SK-MEL-5 (cell line): ENCODE measurements around the gene PPARA. TPM values are rescaled to one million over a fixed set of nuclear protein-coding genes. Genes with fewer than 3 reads are reported as not detected.
"Not testable (repeated sequence)": the region's sequence is repeated elsewhere in the genome, so short reads cannot be mapped to it uniquely, and the experiment has no call there.

Source experiments
- DNase-seq: peaks from one replicate; pipeline ENCODE4 v3.0.0-alpha.2; 2016; ENCODE audit warnings: low read depth, low spot score
- in situ Hi-C: cut with HindIII; loops from 2 replicates; pipeline ENCODE4 v1.10.0; 2016; ENCODE audit warnings: low sequenced_read_pairs, high pct_unique_total_duplicates, low pct_unique_long_range_greater_than_20kb
- total RNA-seq: library from RNA; depleted of rRNA; stranded (reverse); fragments of >200 nt; shearing (Covaris generic); gene quantifications from 2 replicates; pipeline ENCODE4 v1.2.3, GENCODE V29; 2014

The PPARA gene
- total RNA-seq, 1 experiment from 2014 or later: 10.6 TPM

DNA sequence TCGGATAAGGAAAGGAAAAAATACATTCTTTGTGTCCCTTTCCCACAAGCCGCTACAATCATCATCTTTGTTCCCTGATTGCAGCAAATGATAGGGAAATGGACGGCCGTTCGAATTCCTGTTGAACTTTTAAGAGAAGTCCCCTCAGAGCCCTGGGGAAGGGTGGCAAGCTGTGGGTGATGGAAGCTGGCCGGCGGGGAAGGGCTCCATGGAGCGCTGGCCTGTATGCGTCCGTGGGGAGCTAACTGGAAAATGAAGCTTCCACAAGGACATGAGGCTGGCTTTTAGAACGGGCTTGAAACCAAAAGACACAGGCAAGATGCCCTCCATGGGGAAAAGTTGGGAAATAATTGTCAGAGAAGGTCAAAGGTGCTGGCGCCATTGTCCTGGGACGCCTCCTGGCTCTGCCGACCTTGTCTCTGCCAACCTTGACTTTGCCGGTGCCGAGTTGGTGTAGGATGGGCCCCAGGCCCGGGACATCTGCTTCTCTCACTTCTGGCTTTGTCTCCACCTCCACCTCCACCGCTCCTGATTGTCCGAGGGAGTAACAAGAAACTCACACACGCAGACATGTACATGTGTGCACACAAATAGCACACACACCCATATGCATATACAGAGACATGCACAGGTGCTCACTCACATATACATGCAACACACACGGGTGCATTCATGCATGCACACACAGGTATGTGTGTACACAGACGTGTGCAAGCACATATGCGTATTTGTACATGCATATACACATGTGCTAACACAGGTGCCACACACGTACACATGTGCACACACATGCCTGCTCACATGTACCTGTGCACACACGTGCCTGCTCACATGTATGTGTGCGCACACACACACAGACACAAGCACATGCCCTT, 14.5 kb upstream of the PPARA start:
- no peak for DNase-seq
- in situ Hi-C loops: loop anchor here (25.0 kb wide), 2 partner anchors 124 to 126 kb away; partner anchors contain the start of genes CDPF1, PKDREJ and TTC38

DNA sequence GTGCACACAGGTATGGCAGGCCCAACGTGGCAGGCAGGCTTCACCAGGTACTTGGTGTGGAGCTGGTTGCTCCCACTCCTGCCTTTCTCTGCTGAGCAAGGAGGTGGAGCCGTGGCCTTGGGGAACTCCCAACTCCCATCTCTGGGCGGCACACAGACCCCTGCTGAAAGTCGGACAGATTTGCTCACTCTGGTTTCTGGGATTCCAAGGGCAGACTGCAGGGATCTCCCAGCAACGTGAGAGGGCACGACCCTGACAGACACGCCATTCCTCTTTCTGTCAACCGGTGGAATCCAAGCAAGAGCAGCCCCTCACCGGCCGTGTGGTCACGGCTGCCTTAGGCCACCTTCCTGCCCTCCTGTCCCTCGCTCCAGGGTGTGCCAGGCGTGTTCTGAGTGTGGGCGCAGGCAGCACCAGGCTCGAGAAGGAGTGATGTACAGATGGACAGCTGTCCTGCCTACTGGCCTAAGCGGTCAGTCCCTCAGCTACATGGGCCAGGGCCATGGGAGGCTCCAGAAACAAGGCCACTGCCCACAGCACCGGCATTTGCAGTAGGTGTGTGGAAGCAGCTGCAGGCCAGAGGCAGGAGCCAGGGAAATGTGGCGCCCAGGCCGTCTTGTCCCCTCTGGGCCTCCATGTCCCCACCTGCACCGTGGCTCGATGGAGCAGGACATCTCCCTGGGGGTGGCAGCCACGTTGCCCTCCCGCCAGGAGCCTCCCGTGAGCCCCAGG, 13.7 kb upstream of the PPARA start:
- DNase-seq: no peak
- in situ Hi-C loops: loop anchor here (25.0 kb wide), 2 partner anchors 124 to 126 kb away; partner anchors contain the start of genes CDPF1, PKDREJ and TTC38

DNA sequence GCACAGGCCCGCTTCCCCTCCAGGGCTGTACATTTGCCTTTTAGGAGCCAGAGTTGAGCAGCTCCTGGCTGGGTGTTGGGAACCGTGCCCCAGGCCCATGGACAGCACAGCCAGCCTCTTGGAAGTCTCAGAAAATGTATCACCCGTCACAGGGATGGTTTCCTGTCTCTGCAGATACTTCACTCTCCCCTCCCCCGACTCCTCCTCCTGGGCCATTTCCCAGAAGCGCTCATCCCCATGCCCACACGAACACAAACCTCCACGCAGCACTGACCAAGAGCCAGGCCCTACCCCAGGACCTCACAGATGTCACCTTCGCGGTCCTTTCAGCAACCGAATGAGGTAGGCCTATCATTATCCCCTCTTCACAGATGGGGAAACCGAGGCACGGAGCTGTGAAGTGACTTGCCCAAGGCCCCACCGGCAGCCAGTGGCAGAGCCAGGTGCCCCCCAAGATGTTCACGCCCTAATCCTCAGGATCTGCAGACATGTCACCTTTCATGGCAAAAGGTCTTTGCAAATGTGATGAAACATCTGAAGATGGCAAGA, 13.0 kb upstream of the PPARA start:
- in situ Hi-C loops: loop anchor here (25.0 kb wide), 2 partner anchors 125 kb away; partner anchors contain the start of genes CDPF1, PKDREJ and TTC38
- no peak for DNase-seq

DNA sequence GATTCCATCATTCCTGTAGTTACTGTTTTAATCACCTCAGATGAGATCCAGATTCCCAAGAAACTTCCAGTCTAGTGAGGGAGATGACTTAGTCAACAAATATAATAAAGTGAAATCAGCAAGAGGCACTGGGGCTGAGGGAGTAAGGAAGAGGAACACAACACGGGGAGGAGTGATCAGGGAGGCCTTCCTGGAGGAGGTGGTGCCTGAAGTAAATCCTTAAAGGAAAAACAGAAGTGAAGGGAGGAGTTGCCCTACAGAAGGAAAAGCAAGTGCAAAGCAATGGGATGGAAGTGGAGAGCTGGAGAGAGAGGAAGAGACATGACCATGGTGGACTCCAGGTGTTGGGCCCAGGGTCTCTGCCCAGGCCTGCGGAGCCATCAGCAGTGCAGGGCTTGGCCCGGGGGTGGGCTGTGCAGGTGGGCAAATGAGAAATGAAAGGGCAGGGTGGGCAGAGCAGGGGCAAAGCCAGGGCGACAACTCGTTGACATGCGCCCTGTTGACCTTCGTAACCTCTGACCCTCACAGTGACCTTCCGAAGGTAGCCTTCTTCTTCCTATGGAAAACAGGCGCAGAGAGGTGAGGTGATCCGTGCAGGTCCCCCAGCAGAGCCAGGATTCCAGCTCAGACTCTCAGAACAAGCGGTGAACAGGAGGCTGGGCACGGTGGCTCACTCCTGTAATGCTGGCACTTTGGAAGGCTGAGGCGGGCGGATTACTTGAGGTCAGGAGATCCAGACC, 12.1 kb upstream of the PPARA start:
- no peak for DNase-seq
- in situ Hi-C loops: loop anchor here (25.0 kb wide), 2 partner anchors 124 to 126 kb away; partner anchors contain the start of genes CDPF1, PKDREJ and TTC38

DNA sequence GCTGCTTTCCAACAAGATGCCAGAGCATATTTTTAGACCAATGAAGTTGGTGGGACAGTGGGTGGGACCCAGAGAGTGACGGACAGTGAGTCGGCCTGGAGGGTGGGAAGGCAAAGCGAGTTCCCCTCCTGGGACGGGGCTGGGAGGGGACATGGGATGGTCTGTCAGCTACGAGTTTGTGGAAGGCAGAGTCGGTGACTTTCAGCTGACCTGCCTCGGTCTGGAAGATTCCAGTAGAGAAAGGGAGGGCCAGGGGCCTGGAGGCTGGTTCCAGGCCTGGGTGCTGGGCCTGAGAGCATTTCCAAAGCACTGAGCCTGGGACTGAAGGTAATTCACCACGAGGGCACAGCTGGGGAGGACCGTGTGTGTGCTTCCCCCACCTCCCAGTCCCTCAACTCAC, 10.9 kb upstream of the PPARA start:
- in situ Hi-C loops: loop anchor here (25.0 kb wide), 2 partner anchors 123 to 127 kb away; partner anchors contain the start of genes CDPF1, PKDREJ and TTC38
- DNase-seq: not testable (repeated sequence)

DNA sequence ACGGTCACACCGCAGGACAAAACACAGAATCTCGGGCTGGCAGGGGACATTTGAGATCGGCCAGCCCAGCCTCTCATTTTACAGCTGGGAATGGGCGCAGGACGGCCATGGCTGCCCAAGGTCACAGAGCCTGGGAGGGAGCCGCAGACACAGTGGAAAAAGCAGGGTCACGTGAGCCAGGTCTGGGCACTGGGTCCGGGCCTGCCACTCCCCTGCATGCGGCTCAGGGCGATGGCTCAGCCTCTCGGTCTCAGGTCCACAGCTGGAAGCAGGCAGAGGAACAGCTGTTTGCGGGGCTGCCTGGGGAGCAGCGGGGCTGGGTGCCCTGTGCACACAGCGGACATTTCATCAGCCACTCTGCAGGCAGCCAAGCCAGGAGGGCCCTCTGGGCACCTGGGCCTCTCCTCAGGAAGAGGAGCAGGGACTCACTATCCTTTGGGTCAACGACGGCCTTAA, 10.4 kb upstream of the PPARA start:
- in situ Hi-C loops: loop anchor here (10.0 to 25.0 kb wide), 3 partner anchors 122 to 195 kb away; partner anchors contain the start of genes CDPF1, PKDREJ, TRMU and TTC38
- DNase-seq: no peak

DNA sequence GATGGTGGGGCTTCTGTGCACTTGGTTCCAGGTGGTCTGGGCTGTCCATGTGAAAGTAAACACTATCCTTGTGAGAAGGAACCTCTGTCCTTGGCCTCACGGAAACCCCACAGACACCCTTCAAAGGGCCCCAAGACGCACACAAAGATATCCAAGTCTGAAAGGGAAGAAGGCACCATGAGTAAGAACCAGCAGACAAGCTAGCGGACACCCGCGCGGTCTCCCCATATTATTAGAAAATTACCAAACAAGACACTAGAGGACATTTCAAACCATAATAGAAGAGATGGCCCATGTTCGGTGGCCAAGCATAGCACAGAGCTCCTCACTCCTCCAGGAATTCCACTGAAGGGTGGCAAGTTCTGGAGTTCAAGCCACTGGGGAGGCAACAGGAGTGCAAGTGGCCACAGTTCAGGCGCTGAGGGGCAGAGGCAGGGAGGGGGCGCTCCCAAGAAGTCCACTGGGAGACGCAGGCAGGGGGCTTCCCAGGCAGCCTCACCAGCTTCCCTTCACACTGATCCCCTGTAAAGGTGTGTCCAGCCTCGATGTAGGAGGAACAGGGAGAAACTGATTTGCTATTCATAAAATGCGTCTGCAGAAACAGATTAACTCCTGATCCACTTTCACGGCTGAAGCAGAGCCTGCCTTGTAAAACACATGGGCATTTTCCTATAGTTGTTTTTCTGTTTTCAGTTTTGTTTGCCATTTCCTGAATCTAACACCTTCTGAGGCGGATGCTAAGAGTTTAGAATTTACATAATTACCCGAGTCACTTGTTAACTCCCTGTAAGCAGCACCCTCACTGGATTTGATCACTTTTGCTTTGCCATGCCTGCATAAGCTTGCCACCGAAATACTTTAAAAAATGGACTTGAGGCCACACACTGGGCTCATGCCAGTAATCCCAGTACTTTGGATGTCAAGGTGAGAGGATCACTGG, 9.1 kb upstream of the PPARA start:
- DNase-seq: no peak
- in situ Hi-C loops: loop anchor here (10.0 to 25.0 kb wide), 3 partner anchors 121 to 194 kb away; partner anchors contain the start of genes CDPF1, PKDREJ, TRMU and TTC38

DNA sequence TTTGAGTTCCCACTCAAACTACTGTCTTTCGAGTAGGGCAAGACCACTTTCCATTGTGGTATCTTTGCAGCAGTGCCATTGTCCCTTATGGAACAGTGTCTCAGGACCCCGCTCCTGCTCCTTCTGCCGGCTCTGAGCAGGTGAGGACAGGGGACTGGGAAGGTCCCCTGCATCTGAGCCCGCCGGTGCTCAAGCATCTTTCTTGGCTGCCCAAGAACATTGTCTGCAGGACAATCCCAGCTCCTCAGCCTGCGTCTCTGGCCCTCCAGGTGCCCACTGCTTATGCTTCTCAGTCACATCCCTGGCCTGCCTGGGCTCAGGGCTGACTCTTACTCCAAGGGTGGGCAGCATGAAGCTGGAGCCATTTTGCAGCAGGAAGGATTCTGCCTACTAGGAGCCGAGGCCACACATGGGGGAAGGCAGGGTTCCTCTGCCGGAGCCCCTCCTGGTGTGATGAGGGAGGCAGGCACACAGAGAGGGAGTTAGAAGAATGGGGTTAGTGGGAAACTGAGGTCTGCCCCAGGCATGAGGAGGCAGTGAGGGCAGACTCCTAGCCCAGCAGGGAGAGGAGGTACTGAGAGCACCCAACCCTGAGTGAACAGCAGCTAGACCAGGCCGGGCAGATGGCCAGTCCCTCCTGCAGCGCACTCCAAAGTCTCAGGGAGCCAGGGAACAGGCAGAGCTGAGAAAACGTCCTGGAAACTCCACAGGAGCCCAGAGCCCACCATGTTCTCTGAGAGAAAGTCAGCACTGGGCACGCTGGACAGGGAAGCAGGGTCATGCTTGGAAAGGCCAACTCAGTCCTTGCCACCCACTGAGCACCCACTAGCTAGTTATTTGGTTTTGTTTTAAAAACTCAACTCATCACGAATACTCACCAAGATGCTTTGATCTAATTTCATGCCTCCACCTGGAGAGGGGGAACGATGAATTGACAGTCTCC, 7.5 kb upstream of the PPARA start:
- DNase-seq: no peak
- in situ Hi-C loops: loop anchor here (10.0 to 25.0 kb wide), 3 partner anchors 119 to 192 kb away; partner anchors contain the start of genes CDPF1, PKDREJ, TRMU and TTC38

DNA sequence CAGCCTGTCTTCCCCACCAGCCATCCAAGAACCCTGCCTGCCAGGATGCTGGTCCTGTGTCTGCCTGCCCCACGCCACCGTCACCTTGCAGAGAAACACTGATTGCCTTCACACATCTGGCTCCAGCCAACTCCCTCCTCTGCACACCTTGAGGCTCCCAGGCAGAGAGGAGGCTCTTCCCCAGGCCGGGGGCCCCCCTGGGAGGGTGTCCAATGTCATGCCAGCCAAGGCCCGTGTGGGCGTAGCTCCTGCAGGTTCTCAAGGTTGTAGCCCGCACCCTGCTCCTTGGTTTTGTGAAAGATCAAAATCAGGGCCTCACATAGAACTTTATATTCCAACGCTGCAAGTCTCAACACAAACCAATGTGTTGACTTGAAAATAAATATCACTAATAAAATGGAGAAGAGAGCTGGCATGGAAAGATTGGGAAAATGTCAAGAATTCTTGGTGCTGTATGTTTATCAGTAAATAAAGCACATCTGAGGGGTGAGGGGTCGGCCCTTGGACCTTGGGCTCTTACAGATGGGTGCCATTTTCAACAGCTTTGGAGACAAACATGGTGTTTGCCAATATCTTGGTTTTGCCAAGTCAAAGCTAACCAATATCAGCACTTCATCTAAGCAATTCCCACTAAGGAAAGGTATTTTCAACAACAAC, 6.7 kb upstream of the PPARA start:
- in situ Hi-C loops: loop anchor here (10.0 to 25.0 kb wide), 3 partner anchors 119 to 191 kb away; partner anchors contain the start of genes CDPF1, PKDREJ, TRMU and TTC38
- no peak for DNase-seq

DNA sequence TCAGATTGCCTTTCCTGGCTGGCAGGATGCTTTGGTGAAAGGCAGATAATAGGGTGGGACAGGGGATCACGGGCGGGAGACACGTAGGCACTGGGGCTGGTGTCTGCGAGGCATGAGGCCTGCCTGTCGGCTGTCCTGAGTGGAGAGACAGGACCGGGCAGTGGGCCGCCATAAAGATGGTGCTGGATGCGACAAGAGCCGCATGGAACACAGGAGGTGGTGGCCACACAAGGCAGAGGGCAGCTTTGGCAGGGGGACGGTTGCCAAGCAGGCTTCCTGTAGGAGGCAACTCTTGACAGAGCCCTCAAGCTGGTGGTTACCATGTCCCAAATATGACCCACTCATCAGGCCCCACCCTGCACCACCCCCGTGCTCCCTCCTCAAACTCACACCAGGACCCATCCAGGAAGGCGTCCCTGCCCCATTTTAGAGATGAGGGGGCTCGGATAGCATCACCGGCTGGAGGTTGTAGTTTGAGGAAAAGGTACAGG, 4.9 kb upstream of the PPARA start:
- in situ Hi-C loops: loop anchor here (10.0 to 25.0 kb wide), 3 partner anchors 117 to 189 kb away; partner anchors contain the start of genes CDPF1, PKDREJ, TRMU and TTC38
- no peak for DNase-seq

DNA sequence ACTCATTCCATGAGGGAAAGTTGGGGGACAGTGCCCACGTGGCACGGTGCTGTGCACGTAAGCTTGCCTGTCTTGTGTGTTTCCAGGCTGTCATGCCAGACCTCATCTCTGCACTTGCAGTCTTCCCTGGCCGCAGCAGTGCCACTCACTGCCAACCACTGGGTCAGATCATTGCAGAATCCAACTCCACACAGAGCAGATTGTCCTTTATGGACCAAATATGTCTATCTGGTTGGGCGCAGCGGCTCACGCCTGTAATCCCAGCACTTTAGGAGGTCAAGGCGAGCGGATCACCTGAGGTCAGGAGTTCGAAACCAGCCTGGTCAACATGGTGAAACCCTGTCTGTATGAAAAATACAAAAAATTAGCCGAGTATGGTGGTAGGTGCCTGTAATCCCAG, 4.4 kb upstream of the PPARA start:
- no peak for DNase-seq
- in situ Hi-C loops: loop anchor here (10.0 to 25.0 kb wide), 3 partner anchors 116 to 189 kb away; partner anchors contain the start of genes CDPF1, PKDREJ, TRMU and TTC38

DNA sequence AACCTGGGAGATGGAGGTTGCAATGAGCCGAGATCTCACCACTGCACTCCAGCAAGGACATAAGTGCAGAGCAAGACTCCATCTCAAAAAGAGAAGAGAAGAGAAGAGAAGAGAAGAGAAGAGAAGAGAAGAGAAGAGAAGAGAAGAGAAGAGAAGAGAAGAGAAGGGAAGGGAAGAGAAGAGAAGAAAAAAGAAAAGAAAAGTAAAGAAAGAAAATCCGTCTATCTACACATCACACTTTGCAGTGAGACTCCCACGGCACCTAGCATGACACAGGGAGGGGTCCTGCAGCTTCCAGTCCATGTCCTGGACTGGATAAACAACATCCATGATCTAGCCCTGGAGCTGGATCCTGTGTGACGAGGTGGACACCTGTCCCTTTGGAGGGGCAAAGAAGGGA, 4.0 kb upstream of the PPARA start:
- in situ Hi-C loops: loop anchor here (10.0 to 25.0 kb wide), 3 partner anchors 116 to 188 kb away; partner anchors contain the start of genes CDPF1, PKDREJ, TRMU and TTC38
- no peak for DNase-seq

DNA sequence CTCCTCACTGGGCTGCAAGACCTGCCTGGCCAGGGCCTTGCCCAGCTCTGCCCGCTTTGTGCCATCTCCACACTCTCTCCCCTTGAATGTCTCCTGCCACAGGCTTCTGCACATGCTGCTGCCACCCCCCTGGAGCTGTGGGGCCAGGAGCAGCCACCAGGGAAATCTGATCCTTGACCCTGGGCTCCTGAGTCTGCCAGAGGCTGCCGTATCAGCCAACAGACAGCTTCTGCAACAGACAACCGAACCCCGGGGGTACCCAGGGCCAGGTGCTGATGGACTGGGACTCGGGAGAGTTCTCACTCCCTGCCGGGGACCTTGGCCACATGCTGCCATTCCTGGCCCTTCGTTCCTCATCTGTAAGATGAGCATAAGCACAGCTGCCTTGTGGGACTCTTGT, 3.3 kb upstream of the PPARA start:
- in situ Hi-C loops: loop anchor here (10.0 to 25.0 kb wide), 3 partner anchors 115 to 188 kb away; partner anchors contain the start of genes CDPF1, PKDREJ, TRMU and TTC38
- DNase-seq: no peak
